MM.1S (cell line): ENCODE results near the gene CTDSPL2.

ENCODE experiments used
- EZH2 ChIP-seq: fragments of 300-600 bp; sonication (generic); optimal IDR thresholded peaks from 2 replicates; pipeline ENCODE3; 2017; ENCODE audit warnings: low read depth, mild to moderate bottlenecking, antibody characterized with exemption, low read length, mixed read lengths
- EZH2phosphoT487 ChIP-seq: fragments of 300-600 bp; sonication (generic); IDR thresholded peaks from 2 replicates; pipeline ENCODE4 v1.6.1; 2018; ENCODE audit warnings: antibody characterized with exemption, low read length
- TF ChIP-seq, protein P1 (sequence below): fragments of 300-600 bp; sonication (generic); IDR thresholded peaks from 2 replicates; pipeline ENCODE4 v1.5.1; 2016; ENCODE audit warnings: antibody characterized with exemption, low read length, mixed read lengths

GRCh38 chr15:44492672-44493071 lies 65.2 kb downstream of the CTDSPL2 start:
- TF ChIP-seq, protein P1, sequence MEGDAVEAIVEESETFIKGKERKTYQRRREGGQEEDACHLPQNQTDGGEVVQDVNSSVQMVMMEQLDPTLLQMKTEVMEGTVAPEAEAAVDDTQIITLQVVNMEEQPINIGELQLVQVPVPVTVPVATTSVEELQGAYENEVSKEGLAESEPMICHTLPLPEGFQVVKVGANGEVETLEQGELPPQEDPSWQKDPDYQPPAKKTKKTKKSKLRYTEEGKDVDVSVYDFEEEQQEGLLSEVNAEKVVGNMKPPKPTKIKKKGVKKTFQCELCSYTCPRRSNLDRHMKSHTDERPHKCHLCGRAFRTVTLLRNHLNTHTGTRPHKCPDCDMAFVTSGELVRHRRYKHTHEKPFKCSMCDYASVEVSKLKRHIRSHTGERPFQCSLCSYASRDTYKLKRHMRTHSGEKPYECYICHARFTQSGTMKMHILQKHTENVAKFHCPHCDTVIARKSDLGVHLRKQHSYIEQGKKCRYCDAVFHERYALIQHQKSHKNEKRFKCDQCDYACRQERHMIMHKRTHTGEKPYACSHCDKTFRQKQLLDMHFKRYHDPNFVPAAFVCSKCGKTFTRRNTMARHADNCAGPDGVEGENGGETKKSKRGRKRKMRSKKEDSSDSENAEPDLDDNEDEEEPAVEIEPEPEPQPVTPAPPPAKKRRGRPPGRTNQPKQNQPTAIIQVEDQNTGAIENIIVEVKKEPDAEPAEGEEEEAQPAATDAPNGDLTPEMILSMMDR: no peak
- TF ChIP-seq EZH2: no peak
- TF ChIP-seq EZH2phosphoT487: no peak
